HEK293T (cell line): ENCODE results near the gene LRRC18.

Experiments used
- CTCF ChIA-PET: fragments of 350-600 bp; formaldehyde crosslinking; extraction: SDS; loops from one replicate; lab custom pipeline; 2021; ENCODE audit warnings: antibody characterized with exemption, inconsistent platforms; lab: Yijun Ruan, JAX
- POLR2A ChIA-PET: fragments of 350-600 bp; formaldehyde crosslinking; extraction: SDS; loops from one replicate; lab custom pipeline; 2020; ENCODE audit warnings: antibody characterized with exemption, inconsistent platforms; lab: Yijun Ruan, JAX
- DNase-seq: peaks from one replicate; pipeline ENCODE4 v3.0.0; 2012; ENCODE audit warnings: mixed read lengths; ENCODE audit errors: extremely low spot score
- ARNT ChIP-seq: fragments of 450-650 bp; IDR thresholded peaks from 2 replicates; pipeline ENCODE4 v1.6.1; 2017; ENCODE audit warnings: mild to moderate bottlenecking
- BHLHE40 ChIP-seq: fragments of 450-650 bp; IDR thresholded peaks from 2 replicates; pipeline ENCODE4 v1.6.1; 2016; ENCODE audit warnings: mild to moderate bottlenecking, moderate library complexity, borderline replicate concordance
- CTBP1 ChIP-seq: fragments of 450-650 bp; IDR thresholded peaks from 2 replicates; pipeline ENCODE4 v1.6.1; 2016; ENCODE audit warnings: borderline replicate concordance
- ELF4 ChIP-seq: fragments of 450-650 bp; IDR thresholded peaks from 2 replicates; pipeline ENCODE4 v1.6.1; 2017; ENCODE audit warnings: antibody characterized with exemption
- FOXA1 ChIP-seq: fragments of 450-650 bp; IDR thresholded peaks from 2 replicates; pipeline ENCODE4 v1.6.1; 2016; ENCODE audit warnings: mild to moderate bottlenecking
- FOXK2 ChIP-seq: fragments of 450-650 bp; IDR thresholded peaks from 2 replicates; pipeline ENCODE4 v1.6.1; 2016; ENCODE audit warnings: mild to moderate bottlenecking
- FOXM1 ChIP-seq: fragments of 450-650 bp; IDR thresholded peaks from 2 replicates; pipeline ENCODE4 v1.6.1; 2017; ENCODE audit warnings: mild to moderate bottlenecking, borderline replicate concordance
- HDGF ChIP-seq: fragments of 450-650 bp; IDR thresholded peaks from 2 replicates; pipeline ENCODE4 v1.6.1; 2017; ENCODE audit warnings: antibody characterized with exemption, borderline replicate concordance
- L3MBTL2 ChIP-seq: fragments of 450-650 bp; conservative IDR thresholded peaks from 2 replicates; pipeline ENCODE4 v1.6.1; 2016; ENCODE audit warnings: mild to moderate bottlenecking
- LEF1 ChIP-seq: fragments of 450-650 bp; IDR thresholded peaks from 2 replicates; pipeline ENCODE4 v1.6.1; 2017; ENCODE audit warnings: mild to moderate bottlenecking, borderline replicate concordance
- NFRKB ChIP-seq: fragments of 450-650 bp; IDR thresholded peaks from 2 replicates; pipeline ENCODE4 v1.6.1; 2016; ENCODE audit warnings: mild to moderate bottlenecking, moderate library complexity
- SP1 ChIP-seq: fragments of 450-650 bp; IDR thresholded peaks from 2 replicates; pipeline ENCODE4 v1.6.1; 2017
- SUZ12 ChIP-seq: fragments of 450-650 bp; IDR thresholded peaks from 2 replicates; pipeline ENCODE4 v1.6.1; 2016; ENCODE audit warnings: mild to moderate bottlenecking
- TARDBP ChIP-seq: fragments of 450-650 bp; IDR thresholded peaks from 2 replicates; pipeline ENCODE4 v1.6.1; 2016
- ZNF384 ChIP-seq: fragments of 450-650 bp; IDR thresholded peaks from 2 replicates; pipeline ENCODE4 v1.6.1; 2016
- TF ChIP-seq, protein P1 (sequence below): fragments of 450-650 bp; IDR thresholded peaks from 2 replicates; pipeline ENCODE4 v1.6.1; 2016

The LRRC18 gene

DNA sequence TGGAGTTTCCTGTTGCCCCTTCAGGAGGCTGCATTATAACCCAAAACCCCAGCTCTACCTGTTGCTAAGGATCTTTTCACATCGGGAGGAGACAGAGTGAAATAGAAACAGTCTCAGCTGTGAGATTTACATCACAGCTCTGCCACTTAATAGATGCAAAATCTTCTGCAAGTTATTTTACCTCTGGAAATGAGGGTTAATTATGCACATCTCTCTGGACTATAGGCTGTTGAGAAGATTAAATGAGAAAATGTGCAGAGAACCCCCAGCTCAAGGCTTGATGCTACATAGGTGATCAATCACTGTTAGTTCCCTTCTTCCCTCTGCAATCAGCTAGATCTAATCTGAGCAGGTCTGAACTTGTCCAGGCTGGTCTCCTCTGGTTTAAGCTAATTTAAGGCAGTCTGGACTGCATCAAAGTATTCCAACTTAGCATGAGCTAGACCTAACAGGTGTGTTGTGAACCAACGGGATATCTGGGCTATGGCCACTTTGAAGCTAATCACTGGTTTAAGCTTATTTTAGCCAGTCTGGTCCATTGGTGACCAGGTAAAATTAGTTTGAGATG lies 8.9 kb upstream of the LRRC18 start:
- TF ChIP-seq FOXK2 = no peak
- no peak for TF ChIP-seq SP1
- no peak for TF ChIP-seq CTBP1
- no peak for TF ChIP-seq ARNT
- no peak for TF ChIP-seq SUZ12
- no peak for TF ChIP-seq FOXA1
- TF ChIP-seq NFRKB = no peak
- no peak for TF ChIP-seq L3MBTL2
- DNase-seq = no peak
- ChIA-PET CTCF (no interaction called here), POLR2A (no interaction called here)

DNA sequence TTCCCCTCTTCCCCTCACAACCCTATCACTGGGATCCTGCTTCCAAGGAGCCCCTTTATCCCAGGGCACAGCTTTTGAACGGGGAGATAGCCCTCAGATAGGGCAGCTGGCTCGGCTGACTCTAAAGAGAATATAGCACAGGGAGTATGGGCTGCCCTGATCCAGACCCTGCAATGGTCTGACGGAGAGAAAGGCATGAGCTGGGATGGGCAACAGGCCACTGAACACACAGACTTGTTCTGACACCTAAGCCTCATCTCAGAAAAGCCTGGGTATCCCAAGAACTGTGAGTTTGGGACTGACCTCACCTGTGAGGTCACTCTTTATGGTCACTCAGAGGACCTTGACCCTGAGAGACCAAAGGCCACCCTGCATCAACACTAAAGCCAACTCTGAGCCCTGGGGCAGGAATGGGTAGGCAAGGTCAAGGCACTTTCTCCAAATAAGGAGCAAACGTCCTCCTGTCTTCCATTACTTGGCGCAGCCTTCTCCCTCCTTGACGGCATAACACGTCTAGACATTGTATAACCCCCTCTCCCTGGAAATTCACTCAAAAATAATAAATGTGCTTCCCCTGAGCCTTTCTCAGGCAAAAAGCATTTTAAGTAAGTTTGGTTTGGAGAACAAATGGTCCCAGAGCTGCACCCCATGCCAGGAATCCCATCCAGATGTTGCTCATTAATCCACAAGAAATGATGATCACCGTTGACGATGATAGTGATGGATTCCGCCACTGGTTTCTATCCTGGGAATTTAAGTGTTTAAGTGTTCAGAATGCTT lies 8.2 kb upstream of the LRRC18 start:
- TF ChIP-seq CTBP1 (no peak), L3MBTL2 (no peak), SP1 (no peak), NFRKB (no peak), FOXA1 (no peak), ZNF384 (no peak), HDGF (no peak), LEF1 (no peak), ELF4 (no peak), FOXK2 (no peak), BHLHE40 (no peak)
- CTCF ChIA-PET = interaction anchor here (1.1 kb wide), 1 partner anchor 292 kb away, joined by 3 read pairs; no protein-coding TSS in a partner anchor
- POLR2A ChIA-PET = no interaction called here
- DNase-seq = no peak

DNA sequence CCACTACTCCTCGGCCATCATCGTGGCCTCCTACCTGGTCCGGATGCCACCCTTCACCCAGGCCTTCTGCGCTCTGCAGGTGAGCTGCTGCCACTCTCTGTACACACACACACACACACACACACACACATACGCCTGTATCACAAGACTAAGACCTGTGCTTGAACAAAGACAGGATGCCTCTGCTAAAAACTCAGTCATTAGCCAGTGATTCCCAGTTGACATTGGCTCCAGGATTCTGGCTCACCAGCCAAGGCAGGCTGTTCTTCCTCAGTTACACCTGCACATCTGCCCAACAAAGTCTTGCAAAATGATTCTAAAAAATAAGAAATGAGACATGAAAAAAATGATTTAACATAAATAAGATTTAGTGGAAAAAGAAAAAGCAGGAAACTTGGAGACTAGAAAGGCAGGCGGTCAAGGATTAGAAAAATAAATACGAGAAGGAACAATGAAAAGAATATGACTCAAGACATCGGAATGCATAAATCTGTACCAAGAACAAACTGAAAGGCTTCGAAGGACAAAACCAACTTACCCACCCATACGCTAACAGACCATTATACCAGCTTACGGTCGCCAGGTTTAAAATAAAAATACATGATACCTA lies 7.4 kb upstream of the LRRC18 start:
- TF ChIP-seq FOXM1 (no peak), FOXK2 (no peak), FOXA1 (no peak), HDGF (no peak), LEF1 (no peak), BHLHE40 (no peak), L3MBTL2 (no peak), SUZ12 (no peak), SP1 (no peak), ARNT (no peak), ZNF384 (no peak), TARDBP (no peak), ELF4 (no peak), CTBP1 (no peak), NFRKB (no peak)
- TF ChIP-seq, protein P1, sequence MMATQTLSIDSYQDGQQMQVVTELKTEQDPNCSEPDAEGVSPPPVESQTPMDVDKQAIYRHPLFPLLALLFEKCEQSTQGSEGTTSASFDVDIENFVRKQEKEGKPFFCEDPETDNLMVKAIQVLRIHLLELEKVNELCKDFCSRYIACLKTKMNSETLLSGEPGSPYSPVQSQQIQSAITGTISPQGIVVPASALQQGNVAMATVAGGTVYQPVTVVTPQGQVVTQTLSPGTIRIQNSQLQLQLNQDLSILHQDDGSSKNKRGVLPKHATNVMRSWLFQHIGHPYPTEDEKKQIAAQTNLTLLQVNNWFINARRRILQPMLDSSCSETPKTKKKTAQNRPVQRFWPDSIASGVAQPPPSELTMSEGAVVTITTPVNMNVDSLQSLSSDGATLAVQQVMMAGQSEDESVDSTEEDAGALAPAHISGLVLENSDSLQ = no peak
- ChIA-PET POLR2A (no interaction called here), CTCF (interaction anchor here (0.6 to 1.1 kb wide), 2 partner anchors 267 to 291 kb away, joined by 3 read pairs; no protein-coding TSS in a partner anchor)
- no peak for DNase-seq

GRCh38 chr10:48946332-48946731 lies 6.7 kb upstream of the LRRC18 start:
- TF ChIP-seq NFRKB (no peak), HDGF (no peak), LEF1 (no peak), SUZ12 (no peak), CTBP1 (no peak), FOXM1 (no peak), L3MBTL2 (no peak), SP1 (no peak)
- TF ChIP-seq, protein P1 = no peak
- ChIA-PET POLR2A (no interaction called here), CTCF (no interaction called here)
- no peak for DNase-seq

- peak; percentile 53 for DNase-seq
- TF ChIP-seq TARDBP = no peak
- TF ChIP-seq, protein P1 = peak; percentile 70
- ChIA-PET POLR2A (no interaction called here), CTCF (no interaction called here)
Observed at GRCh38 chr10:48945441-48946130, 5.9 kb upstream of the LRRC18 start.
